Ishikawa (cell line): ENCODE measurements around the gene STK36.
A peak's percentile ranks its signal among the peaks of the same experiment; 100 is the strongest.

Experiments used
- CEBPB ChIP-seq: IDR thresholded peaks from 2 replicates; pipeline ENCODE4 v1.6.1; 2012
- CREB1 ChIP-seq: IDR thresholded peaks from 2 replicates; pipeline ENCODE4 v1.6.1; 2012; ENCODE audit warnings: low read depth
- EGR1 ChIP-seq: IDR thresholded peaks from 2 replicates; pipeline ENCODE4 v1.6.1; 2012
- EP300 ChIP-seq: IDR thresholded peaks from 2 replicates; pipeline ENCODE4 v1.6.1; 2012; ENCODE audit warnings: borderline replicate concordance
- FOXM1 ChIP-seq: IDR thresholded peaks from 2 replicates; pipeline ENCODE4 v1.6.1; 2012; ENCODE audit warnings: low read depth, borderline replicate concordance
- MAX ChIP-seq: IDR thresholded peaks from 2 replicates; pipeline ENCODE4 v1.6.1; 2012
- NFIC ChIP-seq: IDR thresholded peaks from 2 replicates; pipeline ENCODE4 v1.6.1; 2012
- RAD21 ChIP-seq: IDR thresholded peaks from 2 replicates; pipeline ENCODE4 v1.6.1; 2012; ENCODE audit warnings: low read depth
- TAF1 ChIP-seq: IDR thresholded peaks from 2 replicates; pipeline ENCODE4 v1.6.1; 2012; ENCODE audit warnings: low read depth, mild to moderate bottlenecking
- TCF12 ChIP-seq: IDR thresholded peaks from 2 replicates; pipeline ENCODE4 v1.6.1; 2012; ENCODE audit warnings: low read depth
- TEAD4 ChIP-seq: IDR thresholded peaks from 2 replicates; pipeline ENCODE4 v1.6.1; 2012
- YY1 ChIP-seq: IDR thresholded peaks from 2 replicates; pipeline ENCODE4 v1.6.1; 2012; ENCODE audit warnings: low read depth
- ZBTB7A ChIP-seq: IDR thresholded peaks from 2 replicates; pipeline ENCODE4 v1.6.1; 2012; ENCODE audit warnings: low read depth
- TF ChIP-seq, protein P1 (sequence below): IDR thresholded peaks from 2 replicates; pipeline ENCODE4 v1.6.1; 2012; ENCODE audit warnings: low read depth, mild to moderate bottlenecking
- TF ChIP-seq, protein P2 (sequence below): IDR thresholded peaks from 2 replicates; pipeline ENCODE4 v1.6.1; 2012

The STK36 gene

DNA sequence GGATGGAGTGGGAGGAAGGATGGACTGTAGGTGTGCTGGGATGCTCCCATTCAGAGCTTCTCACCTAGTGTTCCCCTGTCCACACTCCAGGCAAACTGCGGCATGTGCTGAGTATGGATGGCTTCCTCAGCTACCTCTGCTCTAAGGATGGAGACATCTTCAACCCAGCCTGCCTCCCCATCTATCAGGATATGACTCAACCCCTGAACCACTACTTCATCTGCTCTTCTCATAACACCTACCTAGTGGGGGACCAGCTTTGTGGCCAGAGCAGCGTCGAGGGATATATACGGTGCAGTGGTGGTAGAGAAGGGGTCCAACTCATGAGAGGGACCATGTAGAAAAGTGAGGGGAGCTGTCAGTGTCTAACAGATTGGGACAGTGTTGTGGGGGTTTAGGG, 43.9 kb upstream of the STK36 start:
- TF ChIP-seq, protein P1, sequence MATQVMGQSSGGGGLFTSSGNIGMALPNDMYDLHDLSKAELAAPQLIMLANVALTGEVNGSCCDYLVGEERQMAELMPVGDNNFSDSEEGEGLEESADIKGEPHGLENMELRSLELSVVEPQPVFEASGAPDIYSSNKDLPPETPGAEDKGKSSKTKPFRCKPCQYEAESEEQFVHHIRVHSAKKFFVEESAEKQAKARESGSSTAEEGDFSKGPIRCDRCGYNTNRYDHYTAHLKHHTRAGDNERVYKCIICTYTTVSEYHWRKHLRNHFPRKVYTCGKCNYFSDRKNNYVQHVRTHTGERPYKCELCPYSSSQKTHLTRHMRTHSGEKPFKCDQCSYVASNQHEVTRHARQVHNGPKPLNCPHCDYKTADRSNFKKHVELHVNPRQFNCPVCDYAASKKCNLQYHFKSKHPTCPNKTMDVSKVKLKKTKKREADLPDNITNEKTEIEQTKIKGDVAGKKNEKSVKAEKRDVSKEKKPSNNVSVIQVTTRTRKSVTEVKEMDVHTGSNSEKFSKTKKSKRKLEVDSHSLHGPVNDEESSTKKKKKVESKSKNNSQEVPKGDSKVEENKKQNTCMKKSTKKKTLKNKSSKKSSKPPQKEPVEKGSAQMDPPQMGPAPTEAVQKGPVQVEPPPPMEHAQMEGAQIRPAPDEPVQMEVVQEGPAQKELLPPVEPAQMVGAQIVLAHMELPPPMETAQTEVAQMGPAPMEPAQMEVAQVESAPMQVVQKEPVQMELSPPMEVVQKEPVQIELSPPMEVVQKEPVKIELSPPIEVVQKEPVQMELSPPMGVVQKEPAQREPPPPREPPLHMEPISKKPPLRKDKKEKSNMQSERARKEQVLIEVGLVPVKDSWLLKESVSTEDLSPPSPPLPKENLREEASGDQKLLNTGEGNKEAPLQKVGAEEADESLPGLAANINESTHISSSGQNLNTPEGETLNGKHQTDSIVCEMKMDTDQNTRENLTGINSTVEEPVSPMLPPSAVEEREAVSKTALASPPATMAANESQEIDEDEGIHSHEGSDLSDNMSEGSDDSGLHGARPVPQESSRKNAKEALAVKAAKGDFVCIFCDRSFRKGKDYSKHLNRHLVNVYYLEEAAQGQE = no peak
- TF ChIP-seq, protein P2, sequence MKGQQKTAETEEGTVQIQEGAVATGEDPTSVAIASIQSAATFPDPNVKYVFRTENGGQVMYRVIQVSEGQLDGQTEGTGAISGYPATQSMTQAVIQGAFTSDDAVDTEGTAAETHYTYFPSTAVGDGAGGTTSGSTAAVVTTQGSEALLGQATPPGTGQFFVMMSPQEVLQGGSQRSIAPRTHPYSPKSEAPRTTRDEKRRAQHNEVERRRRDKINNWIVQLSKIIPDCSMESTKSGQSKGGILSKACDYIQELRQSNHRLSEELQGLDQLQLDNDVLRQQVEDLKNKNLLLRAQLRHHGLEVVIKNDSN = no peak
- no peak for TF ChIP-seq RAD21
- TF ChIP-seq NFIC = no peak
- TF ChIP-seq TEAD4 = no peak
- no peak for TF ChIP-seq MAX
- TF ChIP-seq EP300 = no peak
- no peak for TF ChIP-seq FOXM1
- no peak for TF ChIP-seq CEBPB
- TF ChIP-seq EGR1 = no peak
- TF ChIP-seq ZBTB7A = no peak
- no peak for TF ChIP-seq TCF12

DNA sequence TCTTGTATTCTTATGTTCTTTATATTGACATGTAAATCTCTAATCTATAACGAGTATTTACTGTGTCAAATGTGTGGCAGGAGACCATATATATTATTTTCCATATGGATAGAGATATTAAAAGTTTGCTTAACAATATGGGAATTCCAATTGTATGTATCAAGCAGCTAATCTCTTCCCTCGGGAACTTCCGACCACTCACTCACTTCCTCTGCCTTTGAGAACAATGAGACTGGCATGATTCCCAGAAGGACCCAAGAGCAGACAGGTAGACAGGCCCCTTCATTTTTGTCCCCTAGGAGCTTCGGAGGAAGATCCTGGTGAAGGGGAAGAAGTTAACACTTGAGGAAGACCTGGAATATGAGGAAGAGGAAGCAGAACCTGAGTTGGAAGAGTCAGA, 40.0 kb upstream of the STK36 start:
- TF ChIP-seq NFIC (peak; percentile 40), CEBPB (no peak)

- TF ChIP-seq EGR1 = no peak
- peak; percentile 62 for TF ChIP-seq TEAD4
- no peak for TF ChIP-seq TAF1
- TF ChIP-seq EP300 = peak; percentile 55; the same call in 1 of the 2 replicates
- no peak for TF ChIP-seq FOXM1
- TF ChIP-seq MAX = 0 out of 2 replicates have a peak, but pooled peaks have one; percentile 25
Measured at GRCh38 chr2:218635719-218636118, 36.2 kb upstream of the STK36 start.

DNA sequence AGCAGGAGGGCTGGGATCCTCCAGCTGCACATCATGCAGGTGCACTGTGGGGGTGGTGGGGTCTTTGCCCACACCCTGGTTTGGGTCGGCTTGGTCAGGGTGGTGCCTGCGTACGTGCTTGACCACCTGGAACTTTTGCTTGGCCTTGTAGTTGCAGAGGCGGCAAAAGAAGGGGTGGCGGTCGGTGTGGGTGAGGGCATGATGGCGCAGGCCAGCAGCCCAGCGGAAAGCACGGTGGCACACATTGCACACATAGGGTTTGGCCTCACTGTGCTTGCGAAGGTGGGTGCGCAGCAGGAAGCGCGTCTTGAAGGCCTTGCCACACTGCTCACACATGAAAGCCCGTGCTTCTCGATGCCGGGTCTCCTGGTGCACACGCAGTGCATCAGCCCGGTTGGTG, 33.5 kb upstream of the STK36 start:
- TF ChIP-seq, protein P2 = no peak
- TF ChIP-seq MAX = no peak
- no peak for TF ChIP-seq TEAD4
- TF ChIP-seq NFIC = no peak
- TF ChIP-seq CEBPB = no peak
- no peak for TF ChIP-seq EGR1
- no peak for TF ChIP-seq FOXM1

- TF ChIP-seq CREB1 (no peak), EGR1 (no peak), FOXM1 (no peak), ZBTB7A (no peak), NFIC (no peak), MAX (no peak), TAF1 (no peak), YY1 (no peak)
- TF ChIP-seq, protein P2 = no peak
- TF ChIP-seq, protein P1 = no peak
Measured at GRCh38 chr2:218642121-218642656, 29.7 kb upstream of the STK36 start.

DNA sequence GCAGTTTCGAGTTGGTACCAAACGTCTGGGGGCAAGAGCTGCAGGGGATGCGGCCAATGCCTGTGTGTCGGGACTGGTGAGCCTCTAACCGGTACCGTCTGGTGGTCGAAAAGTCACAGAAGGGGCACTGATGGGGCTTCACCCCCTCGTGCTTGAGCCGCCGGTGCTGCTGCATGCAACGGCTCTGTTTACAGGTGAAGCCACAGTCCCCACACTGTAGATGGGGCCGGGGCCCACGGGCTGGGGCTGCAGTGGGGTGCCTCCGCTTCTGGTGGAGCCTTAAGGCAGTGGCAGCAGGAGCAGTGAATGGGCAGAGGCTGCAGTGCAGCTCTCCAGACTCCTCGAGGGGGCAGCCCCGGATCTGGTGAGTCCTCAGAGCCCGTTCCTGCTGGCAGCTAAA, 29.1 kb upstream of the STK36 start:
- TF ChIP-seq TAF1 (no peak), EP300 (no peak), RAD21 (no peak), EGR1 (no peak), YY1 (no peak), FOXM1 (no peak), NFIC (no peak), CREB1 (no peak), TEAD4 (no peak), ZBTB7A (no peak), MAX (no peak), TCF12 (no peak), CEBPB (no peak)
- TF ChIP-seq, protein P1 = no peak
- TF ChIP-seq, protein P2 = no peak
